GM21576 (cell line): ENCODE data around the gene PCDHGB5.
"Not testable (repeated sequence)": the region's sequence is repeated elsewhere in the genome, so short reads cannot be mapped to it uniquely, and the experiment has no call there.

Experiments
- ATAC-seq: cut with Tn5 transposase; IDR thresholded peaks from one replicate; pipeline ENCODE4 v1.9.1; 2021; ENCODE audit warnings: mild to moderate bottlenecking, moderate library complexity; ENCODE audit not compliant: unreplicated experiment

The PCDHGB5 gene

DNA sequence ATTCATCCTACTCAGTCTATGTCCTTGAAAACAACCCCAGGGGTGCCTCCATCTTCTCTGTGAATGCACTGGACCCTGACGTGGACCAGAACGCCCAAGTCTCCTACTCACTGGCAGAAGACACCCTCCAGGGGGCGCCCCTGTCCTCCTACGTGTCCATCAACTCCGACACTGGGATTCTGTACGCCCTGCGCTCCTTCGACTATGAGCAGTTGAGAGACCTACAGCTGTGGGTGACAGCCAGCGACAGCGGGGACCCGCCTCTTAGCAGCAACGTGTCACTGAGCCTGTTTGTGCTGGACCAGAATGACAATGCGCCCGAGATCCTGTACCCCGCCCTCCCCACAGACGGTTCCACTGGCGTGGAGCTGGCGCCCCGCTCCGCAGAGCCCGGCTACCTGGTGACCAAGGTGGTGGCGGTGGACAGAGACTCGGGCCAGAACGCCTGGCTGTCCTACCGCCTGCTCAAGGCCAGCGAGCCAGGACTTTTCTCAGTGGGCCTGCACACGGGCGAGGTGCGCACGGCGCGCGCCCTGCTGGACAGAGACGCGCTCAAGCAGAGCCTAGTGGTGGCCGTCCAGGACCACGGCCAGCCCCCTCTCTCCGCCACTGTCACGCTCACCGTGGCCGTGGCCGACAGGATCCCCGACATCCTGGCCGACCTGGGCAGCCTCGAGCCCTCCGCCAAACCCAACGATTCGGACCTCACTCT lies 22.1 kb upstream of the PCDHGB5 start:
- not testable (repeated sequence) for ATAC-seq

DNA sequence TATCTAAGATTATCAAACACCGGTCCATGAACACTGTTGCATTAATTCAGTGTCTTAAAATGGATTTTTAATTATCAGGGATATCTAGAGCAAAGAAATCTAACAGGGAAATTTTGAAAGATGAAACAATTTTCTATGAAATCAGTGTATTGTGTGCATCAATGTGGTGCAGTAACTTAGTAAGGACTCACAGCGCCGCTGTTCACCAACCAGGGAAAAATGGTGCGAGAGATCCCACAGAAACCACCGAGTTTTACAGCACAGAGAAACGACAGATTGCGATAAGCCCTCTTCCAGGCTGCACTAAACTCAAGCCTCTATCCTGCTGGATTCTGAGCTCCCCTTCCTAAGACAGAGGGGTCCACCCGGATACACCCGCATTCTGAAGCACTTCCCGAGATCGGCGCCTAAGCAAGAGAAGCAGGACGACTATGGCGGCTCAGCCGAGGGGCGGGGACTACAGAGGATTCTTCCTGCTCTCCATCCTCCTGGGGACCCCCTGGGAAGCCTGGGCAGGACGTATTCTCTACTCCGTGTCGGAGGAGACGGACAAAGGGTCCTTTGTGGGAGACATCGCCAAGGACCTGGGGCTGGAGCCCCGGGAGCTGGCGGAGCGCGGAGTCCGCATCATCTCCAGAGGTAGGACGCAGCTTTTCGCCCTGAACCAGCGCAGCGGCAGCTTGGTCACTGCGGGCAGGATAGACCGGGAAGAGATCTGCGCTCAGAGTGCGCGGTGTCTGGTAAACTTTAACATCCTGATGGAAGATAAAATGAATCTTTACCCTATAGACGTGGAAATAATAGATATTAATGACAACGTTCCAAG lies 15.1 kb upstream of the PCDHGB5 start, which contains the start of gene PCDHGA7:
TSS of gene PCDHGA7 (plus strand) at position 274 of the 826 bp plus-strand sequence. CDS start at position 432, 158 bp downstream.
- no peak for ATAC-seq

DNA sequence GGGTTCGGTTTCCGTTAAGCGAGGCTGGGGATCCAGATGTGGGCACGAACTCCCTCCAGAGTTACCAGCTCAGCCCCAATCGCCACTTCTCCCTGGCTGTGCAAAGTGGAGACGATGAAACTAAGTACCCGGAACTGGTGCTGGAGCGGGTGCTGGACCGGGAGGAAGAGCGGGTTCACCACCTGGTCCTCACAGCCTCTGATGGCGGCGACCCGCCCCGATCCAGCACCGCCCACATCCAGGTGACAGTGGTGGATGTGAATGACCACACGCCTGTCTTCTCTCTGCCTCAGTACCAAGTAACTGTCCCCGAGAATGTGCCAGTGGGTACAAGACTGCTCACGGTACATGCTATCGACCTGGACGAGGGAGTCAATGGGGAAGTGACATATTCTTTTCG lies 14.4 kb upstream of the PCDHGB5 start:
- no peak for ATAC-seq

DNA sequence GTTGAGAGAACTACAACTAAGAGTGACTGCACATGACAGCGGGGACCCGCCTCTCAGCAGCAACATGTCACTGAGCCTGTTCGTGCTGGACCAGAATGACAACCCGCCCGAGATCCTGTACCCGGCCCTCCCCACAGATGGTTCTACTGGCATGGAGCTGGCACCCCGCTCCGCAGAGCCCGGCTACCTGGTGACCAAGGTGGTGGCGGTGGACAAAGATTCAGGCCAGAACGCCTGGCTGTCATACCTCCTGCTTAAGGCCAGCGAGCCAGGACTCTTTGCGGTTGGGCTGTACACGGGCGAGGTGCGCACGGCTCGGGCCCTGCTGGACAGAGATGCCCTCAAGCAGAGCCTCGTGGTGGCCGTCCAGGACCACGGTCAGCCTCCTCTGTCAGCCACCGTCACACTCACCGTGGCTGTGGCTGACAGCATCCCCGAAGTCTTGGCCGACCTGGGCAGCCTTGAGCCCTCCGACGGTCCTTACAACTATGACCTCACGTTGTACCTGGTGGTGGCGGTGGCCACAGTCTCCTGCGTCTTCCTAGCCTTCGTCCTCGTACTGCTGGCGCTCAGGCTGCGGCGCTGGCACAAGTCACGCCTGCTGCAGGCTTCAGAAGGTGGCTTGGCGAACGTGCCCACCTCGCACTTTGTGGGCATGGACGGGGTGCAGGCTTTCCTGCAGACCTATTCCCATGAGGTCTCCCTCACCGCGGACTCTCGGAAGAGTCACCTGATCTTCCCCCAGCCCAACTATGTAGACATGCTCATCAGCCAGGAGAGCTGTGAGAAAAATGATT lies 13.1 kb upstream of the PCDHGB5 start:
- ATAC-seq: no peak

DNA sequence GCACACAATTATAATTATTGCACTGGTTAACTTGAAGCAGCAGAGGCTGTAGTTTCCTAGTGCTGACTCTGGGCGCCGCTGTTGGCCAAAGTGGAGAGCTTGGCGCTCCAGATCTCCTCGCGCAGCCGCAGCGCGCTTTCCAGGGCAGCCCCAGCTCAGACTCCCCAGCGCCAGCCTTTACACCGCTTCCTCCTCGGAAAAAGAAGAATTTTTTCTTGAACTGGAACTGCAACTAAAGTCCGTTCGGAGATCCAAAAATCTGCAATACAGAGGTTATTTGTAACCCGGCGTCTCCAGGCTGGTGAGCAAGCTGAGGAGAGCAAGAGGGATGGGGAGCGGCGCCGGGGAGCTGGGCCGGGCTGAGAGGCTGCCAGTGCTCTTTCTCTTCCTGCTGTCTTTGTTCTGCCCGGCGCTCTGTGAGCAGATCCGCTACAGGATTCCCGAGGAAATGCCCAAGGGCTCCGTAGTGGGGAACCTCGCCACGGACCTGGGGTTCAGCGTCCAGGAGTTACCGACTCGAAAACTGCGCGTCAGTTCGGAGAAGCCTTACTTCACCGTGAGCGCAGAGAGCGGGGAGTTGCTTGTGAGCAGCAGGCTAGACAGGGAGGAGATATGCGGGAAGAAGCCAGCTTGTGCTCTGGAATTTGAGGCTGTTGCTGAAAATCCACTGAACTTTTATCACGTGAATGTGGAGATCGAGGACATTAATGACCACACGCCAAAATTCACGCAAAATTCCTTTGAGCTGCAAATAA lies 10.0 kb upstream of the PCDHGB5 start, which contains the start of gene PCDHGB4:
TSS of gene PCDHGB4 (plus strand) at position 142 of the 755 bp plus-strand sequence. CDS start at position 329, 187 bp downstream.
- ATAC-seq: peak; percentile 76

DNA sequence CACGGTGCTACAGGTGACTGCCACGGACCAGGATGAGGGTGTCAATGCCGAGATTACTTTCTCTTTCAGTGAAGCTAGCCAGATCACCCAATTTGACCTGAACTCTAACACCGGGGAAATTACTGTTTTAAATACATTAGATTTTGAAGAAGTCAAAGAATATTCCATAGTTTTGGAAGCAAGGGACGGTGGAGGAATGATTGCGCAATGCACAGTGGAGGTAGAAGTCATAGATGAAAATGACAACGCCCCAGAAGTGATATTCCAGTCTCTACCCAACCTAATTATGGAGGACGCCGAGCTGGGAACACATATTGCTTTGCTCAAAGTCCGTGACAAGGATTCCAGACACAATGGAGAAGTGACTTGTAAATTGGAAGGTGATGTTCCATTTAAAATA lies 9.1 kb upstream of the PCDHGB5 start:
- no peak for ATAC-seq

DNA sequence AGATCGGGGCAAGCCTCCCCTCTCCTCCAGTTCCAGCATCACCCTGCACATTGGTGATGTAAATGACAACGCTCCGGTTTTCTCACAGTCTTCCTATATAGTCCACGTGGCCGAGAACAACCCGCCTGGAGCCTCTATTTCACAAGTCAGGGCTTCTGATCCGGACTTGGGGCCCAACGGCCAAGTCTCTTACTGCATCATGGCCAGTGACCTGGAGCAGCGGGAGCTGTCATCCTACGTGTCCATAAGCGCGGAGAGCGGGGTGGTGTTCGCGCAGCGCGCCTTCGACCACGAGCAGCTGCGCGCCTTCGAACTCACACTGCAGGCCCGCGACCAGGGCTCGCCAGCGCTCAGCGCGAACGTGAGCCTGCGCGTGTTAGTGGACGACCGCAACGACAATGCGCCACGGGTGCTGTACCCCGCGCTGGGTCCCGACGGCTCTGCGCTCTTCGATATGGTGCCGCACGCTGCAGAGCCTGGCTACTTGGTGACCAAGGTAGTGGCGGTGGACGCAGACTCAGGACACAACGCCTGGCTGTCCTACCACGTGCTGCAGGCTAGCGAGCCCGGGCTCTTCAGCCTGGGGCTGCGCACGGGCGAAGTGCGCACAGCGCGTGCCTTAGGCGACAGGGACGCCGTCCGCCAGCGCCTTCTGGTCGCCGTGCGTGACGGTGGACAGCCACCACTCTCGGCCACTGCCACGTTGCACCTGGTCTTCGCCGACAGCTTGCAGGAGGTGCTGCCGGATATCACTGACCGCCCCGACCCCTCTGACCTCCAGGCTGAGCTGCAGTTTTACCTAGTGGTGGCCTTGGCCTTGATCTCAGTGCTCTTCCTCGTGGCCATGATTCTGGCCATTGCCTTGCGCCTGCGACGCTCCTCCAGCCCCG lies 8.3 kb upstream of the PCDHGB5 start:
- no peak for ATAC-seq

DNA sequence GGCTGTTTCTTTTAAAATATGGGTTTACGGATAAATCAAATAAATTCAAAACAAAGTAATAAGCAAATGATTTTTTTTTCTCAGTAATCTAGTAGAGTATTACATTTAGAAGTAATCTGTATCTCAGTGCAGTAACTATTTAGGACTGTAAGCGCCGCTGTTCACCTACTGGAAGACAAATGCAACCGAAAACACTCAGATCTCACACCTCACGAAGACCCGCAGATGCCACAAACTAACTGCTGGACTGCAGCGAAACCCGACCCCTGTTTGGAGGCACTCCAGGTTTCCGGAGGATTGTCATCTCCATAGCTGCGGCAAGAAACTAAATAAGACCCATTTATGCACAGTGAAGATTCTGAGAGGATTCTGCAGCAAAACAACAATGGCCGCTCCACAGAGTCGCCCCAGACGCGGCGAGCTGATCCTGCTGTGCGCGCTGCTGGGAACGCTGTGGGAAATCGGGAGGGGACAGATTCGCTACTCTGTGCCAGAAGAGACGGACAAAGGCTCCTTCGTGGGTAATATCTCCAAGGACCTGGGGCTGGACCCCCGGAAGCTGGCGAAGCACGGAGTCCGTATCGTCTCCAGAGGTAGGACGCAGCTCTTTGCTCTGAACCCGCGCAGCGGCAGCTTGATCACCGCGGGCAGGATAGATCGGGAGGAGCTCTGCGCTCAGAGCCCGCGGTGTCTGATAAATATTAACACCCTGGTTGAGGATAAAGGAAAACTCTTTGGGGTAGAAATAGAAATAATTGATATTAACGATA lies 5.1 kb upstream of the PCDHGB5 start, which contains the start of gene PCDHGA8:
TSS of gene PCDHGA8 (plus strand) at position 205 of the 770 bp plus-strand sequence. CDS start at position 386, 181 bp downstream.
- ATAC-seq: no peak

DNA sequence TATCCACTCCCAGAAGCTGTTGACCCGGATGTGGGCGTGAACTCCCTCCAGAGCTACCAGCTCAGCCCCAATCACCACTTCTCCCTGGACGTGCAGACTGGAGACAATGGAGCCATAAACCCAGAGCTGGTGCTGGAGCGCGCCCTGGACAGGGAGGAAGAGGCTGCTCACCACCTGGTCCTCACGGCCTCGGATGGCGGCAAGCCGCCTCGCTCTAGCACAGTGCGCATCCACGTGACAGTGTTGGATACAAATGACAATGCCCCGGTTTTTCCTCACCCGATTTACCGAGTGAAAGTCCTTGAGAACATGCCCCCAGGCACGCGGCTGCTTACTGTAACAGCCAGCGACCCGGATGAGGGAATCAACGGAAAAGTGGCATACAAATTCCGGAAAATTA lies 4.5 kb upstream of the PCDHGB5 start:
- ATAC-seq: no peak

DNA sequence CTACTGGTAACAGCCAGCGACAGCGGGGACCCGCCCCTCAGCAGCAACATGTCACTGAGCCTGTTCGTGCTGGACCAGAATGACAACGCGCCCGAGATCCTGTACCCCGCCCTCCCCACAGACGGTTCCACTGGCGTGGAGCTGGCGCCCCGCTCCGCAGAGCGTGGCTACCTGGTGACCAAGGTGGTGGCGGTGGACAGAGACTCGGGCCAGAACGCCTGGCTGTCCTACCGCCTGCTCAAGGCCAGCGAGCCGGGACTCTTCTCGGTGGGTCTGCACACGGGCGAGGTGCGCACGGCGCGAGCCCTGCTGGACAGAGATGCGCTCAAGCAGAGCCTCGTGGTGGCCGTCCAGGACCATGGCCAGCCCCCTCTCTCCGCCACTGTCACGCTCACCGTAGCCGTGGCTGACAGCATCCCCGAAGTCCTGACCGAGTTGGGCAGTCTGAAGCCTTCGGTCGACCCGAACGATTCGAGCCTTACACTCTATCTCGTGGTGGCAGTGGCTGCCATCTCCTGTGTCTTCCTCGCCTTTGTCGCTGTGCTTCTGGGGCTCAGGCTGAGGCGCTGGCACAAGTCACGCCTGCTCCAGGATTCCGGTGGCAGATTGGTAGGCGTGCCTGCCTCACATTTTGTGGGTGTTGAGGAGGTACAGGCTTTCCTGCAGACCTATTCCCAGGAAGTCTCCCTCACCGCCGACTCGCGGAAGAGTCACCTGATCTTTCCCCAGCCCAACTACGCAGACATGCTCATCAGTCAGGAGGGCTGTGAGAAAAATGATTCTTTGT lies 3.2 kb upstream of the PCDHGB5 start:
- not testable (repeated sequence) for ATAC-seq

DNA sequence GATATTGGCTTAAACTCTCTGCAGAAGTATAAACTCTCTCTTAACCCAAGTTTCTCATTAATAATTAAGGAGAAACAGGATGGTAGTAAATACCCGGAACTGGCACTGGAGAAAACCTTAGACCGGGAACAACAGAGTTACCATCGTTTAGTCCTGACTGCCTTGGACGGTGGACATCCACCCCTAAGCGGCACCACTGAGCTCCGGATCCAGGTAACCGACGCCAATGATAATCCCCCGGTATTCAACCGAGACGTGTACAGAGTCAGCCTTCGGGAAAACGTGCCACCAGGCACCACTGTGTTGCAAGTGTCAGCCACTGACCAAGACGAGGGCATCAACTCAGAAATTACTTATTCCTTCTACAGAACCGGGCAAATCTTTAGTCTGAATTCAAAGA lies 861 bp downstream of the PCDHGB5 start:
- ATAC-seq: no peak

DNA sequence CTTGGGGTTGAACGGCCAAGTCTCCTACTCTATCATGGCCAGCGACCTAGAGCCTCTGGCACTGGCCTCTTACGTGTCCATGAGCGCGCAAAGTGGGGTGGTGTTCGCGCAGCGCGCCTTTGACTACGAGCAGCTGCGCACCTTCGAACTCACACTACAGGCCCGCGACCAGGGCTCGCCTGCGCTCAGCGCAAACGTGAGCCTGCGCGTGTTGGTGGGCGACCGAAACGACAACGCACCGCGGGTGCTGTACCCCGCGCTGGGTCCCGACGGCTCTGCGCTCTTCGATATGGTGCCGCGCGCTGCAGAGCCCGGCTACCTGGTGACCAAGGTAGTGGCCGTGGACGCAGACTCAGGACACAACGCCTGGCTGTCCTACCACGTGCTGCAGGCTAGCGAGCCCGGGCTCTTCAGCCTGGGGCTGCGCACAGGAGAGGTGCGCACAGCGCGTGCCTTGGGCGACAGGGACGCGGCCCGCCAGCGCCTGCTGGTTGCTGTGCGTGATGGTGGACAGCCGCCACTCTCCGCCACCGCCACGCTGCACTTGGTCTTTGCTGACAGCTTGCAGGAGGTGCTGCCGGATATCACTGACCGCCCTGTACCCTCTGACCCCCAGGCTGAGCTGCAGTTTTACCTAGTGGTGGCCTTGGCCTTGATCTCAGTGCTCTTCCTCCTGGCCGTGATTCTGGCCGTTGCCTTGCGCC lies 2.0 kb downstream of the PCDHGB5 start:
- no peak for ATAC-seq

DNA sequence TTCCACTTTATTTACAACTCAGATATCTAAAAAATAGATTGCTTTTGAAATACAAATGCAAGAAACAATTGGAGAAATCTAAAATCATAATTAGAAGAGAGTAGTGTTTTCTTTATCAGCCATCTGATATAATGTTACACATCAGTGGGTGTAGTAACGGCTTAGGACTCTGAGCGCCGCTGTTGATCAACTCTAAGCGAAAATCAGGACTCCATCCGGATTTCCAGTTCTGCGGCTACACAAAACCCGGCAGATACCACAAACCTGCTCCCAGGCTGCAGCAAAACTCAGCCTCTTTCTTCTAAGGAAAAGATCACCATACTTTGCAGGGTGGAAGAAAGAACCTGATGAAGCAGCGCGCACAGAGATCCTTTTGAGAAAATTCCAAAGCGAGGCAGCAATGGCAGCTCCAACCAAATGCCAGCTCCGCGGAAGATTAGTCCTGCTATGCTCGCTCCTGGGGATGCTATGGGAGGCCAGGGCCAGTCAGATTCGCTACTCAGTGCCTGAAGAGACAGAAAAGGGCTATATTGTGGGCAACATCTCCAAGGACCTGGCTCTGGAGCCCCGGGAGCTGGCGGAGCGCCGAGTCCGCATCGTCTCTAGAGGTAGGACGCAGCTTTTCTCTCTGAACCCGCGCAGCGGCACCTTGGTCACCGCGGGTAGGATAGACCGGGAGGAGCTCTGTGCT lies 5.0 kb downstream of the PCDHGB5 start, which contains the start of gene PCDHGA9:
TSS of gene PCDHGA9 (plus strand) at position 226 of the 691 bp plus-strand sequence. CDS start at position 401, 175 bp downstream.
- ATAC-seq: no peak

DNA sequence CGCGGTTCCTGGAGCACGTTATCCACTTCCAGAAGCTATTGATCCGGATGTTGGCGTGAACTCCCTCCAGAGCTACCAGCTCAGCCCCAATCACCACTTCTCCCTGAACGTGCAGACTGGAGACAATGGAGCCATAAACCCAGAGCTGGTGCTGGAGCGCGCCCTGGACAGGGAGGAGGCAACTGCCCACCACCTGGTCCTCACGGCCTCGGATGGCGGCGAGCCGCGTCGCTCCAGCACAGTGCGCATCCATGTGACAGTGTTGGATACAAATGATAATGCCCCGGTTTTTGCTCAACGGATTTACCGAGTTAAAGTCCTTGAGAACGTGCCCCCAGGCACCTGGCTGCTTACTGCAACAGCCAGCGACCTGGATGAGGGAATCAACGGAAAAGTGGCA lies 5.6 kb downstream of the PCDHGB5 start:
- no peak for ATAC-seq

DNA sequence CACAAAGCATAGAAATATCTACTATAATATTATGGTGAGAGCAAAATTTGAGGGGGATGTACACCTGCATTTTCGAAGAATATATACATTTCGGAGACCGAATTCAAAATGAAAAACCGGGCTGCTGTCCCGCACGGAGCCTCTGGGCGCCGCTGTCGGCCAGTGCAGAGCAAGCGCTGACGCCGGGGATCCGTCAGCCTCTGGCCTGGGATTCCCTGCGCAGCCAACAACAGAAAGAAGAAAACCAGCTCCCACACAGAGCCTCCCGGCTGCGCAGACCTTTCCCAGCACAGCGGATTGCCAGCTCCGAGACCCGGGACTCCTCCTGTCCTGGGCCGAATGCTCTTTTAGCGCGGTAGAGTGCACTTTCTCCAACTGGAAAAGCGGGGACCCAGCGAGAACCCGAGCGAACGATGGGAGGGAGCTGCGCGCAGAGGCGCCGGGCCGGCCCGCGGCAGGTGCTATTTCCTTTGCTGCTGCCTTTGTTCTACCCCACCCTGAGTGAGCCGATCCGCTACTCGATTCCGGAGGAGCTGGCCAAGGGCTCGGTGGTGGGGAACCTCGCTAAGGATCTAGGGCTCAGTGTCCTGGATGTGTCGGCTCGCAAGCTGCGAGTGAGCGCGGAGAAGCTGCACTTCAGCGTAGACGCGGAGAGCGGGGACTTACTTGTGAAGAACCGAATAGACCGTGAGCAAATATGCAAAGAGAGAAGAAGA lies 10.2 kb downstream of the PCDHGB5 start, which contains the start of gene PCDHGB6:
TSS of gene PCDHGB6 (plus strand) at position 232 of the 716 bp plus-strand sequence. CDS start at position 414, 182 bp downstream.
- not testable (repeated sequence) for ATAC-seq
